Measurements from ENCODE around the gene CHMP4A. TPM values are rescaled to one million over a fixed set of nuclear protein-coding genes. Genes with fewer than 3 reads are reported as not detected.

The CHMP4A gene
- total RNA-seq, 1 experiment from 2014 or later: 88.6 TPM

DNA sequence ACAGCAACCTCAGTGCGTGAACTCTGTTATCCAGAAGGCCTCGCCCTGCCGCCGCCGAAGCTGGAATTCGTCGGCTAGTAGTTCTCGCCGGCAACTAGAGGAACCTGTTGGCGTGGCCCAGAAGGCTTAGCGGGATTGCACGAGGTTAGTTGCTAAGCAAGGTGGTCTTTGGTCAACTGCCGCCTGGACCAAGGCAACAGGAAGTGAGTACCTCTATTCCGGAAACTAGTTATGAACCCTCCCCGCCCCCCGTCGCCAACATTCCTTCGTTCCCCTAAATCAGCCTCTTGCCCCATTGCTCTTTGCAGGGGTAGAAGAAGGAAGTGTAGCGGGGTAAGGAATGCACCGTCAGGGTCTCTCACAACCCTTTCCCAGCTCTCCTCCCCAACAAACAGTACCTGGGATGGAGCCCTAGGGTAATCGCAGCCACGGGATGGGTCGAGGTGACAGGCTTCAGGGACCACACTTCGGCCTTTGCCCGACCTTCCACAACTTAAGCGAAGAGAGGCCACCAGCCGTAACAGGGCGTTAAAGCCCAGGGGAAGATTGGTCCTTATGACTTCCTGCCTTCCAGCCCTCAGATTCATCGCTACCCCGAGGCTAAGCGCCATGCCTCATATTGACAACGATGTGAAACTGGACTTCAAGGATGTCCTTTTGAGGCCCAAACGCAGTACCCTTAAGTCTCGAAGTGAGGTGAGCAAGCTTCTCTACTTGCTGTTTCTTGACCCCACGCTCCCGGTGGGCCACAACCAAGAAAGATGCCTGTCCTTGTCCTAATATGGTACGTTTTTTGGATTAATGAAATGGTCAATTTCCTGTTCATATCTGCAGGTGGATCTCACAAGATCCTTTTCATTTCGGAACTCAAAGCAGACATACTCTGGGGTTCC lies 19.6 kb upstream of the CHMP4A start, which contains the start of gene GMPR2:
Gene GMPR2 (plus strand): TSS at position 285 of the 893 bp plus-strand sequence. CDS start 325 bp downstream, at position 610.
- H3K4me3 Mint-ChIP-seq (ENCODE audit: unreplicated experiment): peak within 1 kb of the TSS; percentile 77
- intact Hi-C loops (cut with micrococcal nuclease): loop anchor here (1.0 kb wide), 1 partner anchor 17 kb away; the partner anchor contains the start of gene MDP1
- DNase-seq (ENCODE audit: unreplicated experiment): no peak
- H3K27me3 Mint-ChIP-seq (ENCODE audit: insufficient read depth, unreplicated experiment): no peaks in the 10 kb centered on the region
- BruUV-seq (replicated peaks): TSS peak; percentile 58
- peaks cover 28% of the 10 kb centered on the region for H3K4me1 Mint-ChIP-seq (ENCODE audit: insufficient read depth, unreplicated experiment)
- TF ChIP-seq, protein P1, sequence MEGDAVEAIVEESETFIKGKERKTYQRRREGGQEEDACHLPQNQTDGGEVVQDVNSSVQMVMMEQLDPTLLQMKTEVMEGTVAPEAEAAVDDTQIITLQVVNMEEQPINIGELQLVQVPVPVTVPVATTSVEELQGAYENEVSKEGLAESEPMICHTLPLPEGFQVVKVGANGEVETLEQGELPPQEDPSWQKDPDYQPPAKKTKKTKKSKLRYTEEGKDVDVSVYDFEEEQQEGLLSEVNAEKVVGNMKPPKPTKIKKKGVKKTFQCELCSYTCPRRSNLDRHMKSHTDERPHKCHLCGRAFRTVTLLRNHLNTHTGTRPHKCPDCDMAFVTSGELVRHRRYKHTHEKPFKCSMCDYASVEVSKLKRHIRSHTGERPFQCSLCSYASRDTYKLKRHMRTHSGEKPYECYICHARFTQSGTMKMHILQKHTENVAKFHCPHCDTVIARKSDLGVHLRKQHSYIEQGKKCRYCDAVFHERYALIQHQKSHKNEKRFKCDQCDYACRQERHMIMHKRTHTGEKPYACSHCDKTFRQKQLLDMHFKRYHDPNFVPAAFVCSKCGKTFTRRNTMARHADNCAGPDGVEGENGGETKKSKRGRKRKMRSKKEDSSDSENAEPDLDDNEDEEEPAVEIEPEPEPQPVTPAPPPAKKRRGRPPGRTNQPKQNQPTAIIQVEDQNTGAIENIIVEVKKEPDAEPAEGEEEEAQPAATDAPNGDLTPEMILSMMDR (IDR thresholded peaks at IDR 0.05; ENCODE audit: unreplicated experiment): no peak
- H3K9me3 Mint-ChIP-seq (ENCODE audit: unreplicated experiment): no peaks in the 10 kb centered on the region
- POLR2A ChIA-PET: interaction anchor here (0.7 to 2.8 kb wide), 17 partner anchors 9 to 1132 kb away, joined by 3 to 45 read pairs (median 4); partner anchors contain the start of genes CHMP4A, DHRS1, IPO4 and IRF9
- H3K36me3 Mint-ChIP-seq (ENCODE audit: insufficient read depth, unreplicated experiment): peaks cover 52% of the 10 kb centered on the region
- CTCF ChIA-PET: interaction anchor here (0.6 to 17.7 kb wide), 7 partner anchors 10 to 1129 kb away, joined by 3 to 414 read pairs (median 3); partner anchors contain the start of genes CIDEB, DHRS1, LTB4R2 and NOP9
- peak within 1 kb of the TSS; percentile 70 for H3K27ac Mint-ChIP-seq (ENCODE audit: low read depth, unreplicated experiment)

DNA sequence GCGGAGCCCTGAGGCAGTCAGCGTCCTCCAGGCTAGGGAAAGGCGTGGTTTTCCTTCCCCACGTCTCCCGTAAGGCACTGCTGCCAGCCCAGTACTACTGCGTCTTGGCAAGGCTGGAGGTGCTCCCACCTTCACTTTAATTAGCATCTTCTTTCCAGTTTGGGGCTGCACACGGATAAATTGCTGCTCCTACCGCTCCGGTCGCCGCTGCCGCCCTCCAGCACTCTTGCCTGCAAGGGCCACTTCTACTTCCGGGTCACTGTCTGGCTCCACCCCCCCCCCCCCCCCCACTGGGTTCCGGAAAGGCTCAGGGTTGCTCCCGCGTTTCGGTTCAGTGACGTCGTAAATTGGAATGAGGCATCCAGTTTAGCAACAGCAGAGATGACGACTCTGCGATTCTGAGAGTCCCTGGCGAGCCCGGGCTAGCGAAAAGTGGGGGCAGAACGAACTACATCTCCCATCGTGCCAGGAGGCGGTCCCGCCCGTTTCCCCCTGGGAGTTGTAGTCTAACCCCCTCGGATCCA lies 18.9 kb upstream of the CHMP4A start, which contains the start of gene NEDD8:
Gene NEDD8 (minus strand): TSS at position 247 of the 524 bp plus-strand sequence. CDS start 100 bp downstream, at position 147.
- TF ChIP-seq, protein P1 (IDR thresholded peaks at IDR 0.05; ENCODE audit: unreplicated experiment): no peak
- POLR2A ChIA-PET: interaction anchor here (0.7 to 2.8 kb wide), 13 partner anchors 10 to 96 kb away, joined by 3 to 45 read pairs (median 7); partner anchors contain the start of genes CHMP4A, DHRS1, IPO4 and LTB4R2
- intact Hi-C loops (cut with micrococcal nuclease): loop anchor here (1.0 kb wide), 1 partner anchor 16 kb away; the partner anchor contains the start of gene MDP1
- peak within 1 kb of the TSS; percentile 77 for H3K4me3 Mint-ChIP-seq (ENCODE audit: unreplicated experiment)
- CTCF ChIA-PET: interaction anchor here (0.6 to 17.7 kb wide), 6 partner anchors 10 to 1129 kb away, joined by 3 to 414 read pairs (median 3); partner anchors contain the start of genes DHRS1, NOP9 and TINF2
- no peaks in the 10 kb centered on the region for H3K9me3 Mint-ChIP-seq (ENCODE audit: unreplicated experiment)
- H3K4me1 Mint-ChIP-seq (ENCODE audit: insufficient read depth, unreplicated experiment): peaks cover 24% of the 10 kb centered on the region
- peak; percentile 98 for DNase-seq (ENCODE audit: unreplicated experiment)
- peaks cover 52% of the 10 kb centered on the region for H3K36me3 Mint-ChIP-seq (ENCODE audit: insufficient read depth, unreplicated experiment)
- peak within 1 kb of the TSS; percentile 70 for H3K27ac Mint-ChIP-seq (ENCODE audit: low read depth, unreplicated experiment)
- H3K27me3 Mint-ChIP-seq (ENCODE audit: insufficient read depth, unreplicated experiment): no peaks in the 10 kb centered on the region
- no TSS peak for BruUV-seq (replicated peaks)

DNA sequence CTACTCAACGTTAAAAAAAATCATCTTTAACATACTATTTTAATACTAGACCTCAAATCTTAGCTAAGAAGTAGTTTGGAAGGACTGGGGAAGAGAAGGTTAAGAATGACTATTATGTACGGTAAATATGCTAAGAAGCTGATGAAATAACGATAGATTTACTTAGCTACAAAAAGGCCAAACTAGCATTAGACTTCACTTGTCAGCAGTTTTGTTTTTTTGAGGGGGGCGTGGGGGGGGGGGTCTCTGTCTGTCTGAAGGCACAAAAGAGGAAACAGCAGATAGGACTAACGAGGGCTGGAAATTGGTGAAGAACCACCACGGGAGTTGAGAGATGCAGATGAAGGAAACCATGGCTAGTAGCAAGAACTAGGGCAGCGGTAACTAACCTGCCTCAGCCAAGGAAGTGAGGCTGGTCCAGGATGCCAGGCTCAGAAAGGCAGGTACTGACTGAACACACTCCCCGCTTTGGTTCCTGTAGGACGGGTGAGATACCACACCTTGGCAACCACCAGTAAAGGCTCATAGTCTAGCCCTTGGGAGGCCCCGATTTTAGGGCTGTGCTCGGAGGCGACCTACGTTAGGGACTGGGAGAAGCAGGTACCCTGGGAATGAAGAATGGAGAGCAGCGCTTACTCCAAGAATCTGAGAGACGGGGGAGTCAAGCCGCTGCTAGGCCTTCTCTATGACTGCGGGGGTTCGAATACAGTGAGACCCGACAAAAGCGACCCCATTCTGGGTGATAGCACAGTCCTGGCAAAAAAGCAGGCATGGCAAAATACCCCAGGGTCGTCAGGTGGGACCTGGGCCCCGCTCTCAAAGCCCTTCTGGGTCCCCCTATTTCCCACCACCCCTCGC lies 18.2 kb upstream of the CHMP4A start:
- CTCF ChIA-PET: interaction anchor here (0.6 to 1.2 kb wide), 9 partner anchors 15 to 582 kb away, joined by 3 to 5 read pairs (median 3); partner anchors contain the start of gene CIDEB
- H3K36me3 Mint-ChIP-seq (ENCODE audit: insufficient read depth, unreplicated experiment): peaks cover 48% of the 10 kb centered on the region
- H3K27me3 Mint-ChIP-seq (ENCODE audit: insufficient read depth, unreplicated experiment): no peaks in the 10 kb centered on the region
- peak; percentile 23 for DNase-seq (ENCODE audit: unreplicated experiment)
- POLR2A ChIA-PET: interaction anchor here (0.6 to 2.5 kb wide), 16 partner anchors 11 to 659 kb away, joined by 3 to 14 read pairs (median 3); partner anchors contain the start of genes CHMP4A, IPO4, MDP1 and RNF31
- H3K4me1 Mint-ChIP-seq (ENCODE audit: insufficient read depth, unreplicated experiment): peaks cover 26% of the 10 kb centered on the region
- intact Hi-C loops (cut with micrococcal nuclease): loop anchor here (1.0 kb wide), 1 partner anchor 15 kb away; the partner anchor contains the start of gene MDP1
- TSS peak; percentile 61 for BruUV-seq (replicated peaks)
- TF ChIP-seq, protein P1 (IDR thresholded peaks at IDR 0.05; ENCODE audit: unreplicated experiment): no peak
- H3K9me3 Mint-ChIP-seq (ENCODE audit: unreplicated experiment): no peaks in the 10 kb centered on the region
- peak overlapping the region; percentile 77 for H3K4me3 Mint-ChIP-seq (ENCODE audit: unreplicated experiment)
- peak overlapping the region; percentile 70 for H3K27ac Mint-ChIP-seq (ENCODE audit: low read depth, unreplicated experiment)
